WTC11 (cell line): ENCODE data around the gene NUDT19. TPM values are rescaled to one million over a fixed set of nuclear protein-coding genes. Genes with fewer than 3 reads are reported as not detected.

Experiments
- CREB1 ChIP-seq: sonication (generic); formaldehyde crosslinking; IDR thresholded peaks from 2 replicates; pipeline ENCODE4 v1.8.0; 2023; ENCODE audit warnings: mild to moderate bottlenecking, missing genetic modification reagents
- E2F1 ChIP-seq: sonication (generic); formaldehyde crosslinking; IDR thresholded peaks from 2 replicates; pipeline ENCODE4 v1.8.0; 2022; ENCODE audit warnings: mild to moderate bottlenecking, missing genetic modification reagents
- E2F4 ChIP-seq: sonication (generic); formaldehyde crosslinking; IDR thresholded peaks from 2 replicates; pipeline ENCODE4 v1.8.1; 2022; ENCODE audit warnings: low read depth, mild to moderate bottlenecking, moderate library complexity, missing genetic modification reagents, borderline replicate concordance
- E2F5 ChIP-seq: sonication (generic); formaldehyde crosslinking; IDR thresholded peaks from 2 replicates; pipeline ENCODE4 v1.8.1; 2022; ENCODE audit warnings: mild to moderate bottlenecking, moderate library complexity, missing genetic modification reagents
- GRHL2 ChIP-seq: fragments of 250-450 bp; sonication (Bioruptor Pico); IDR thresholded peaks from 2 replicates; pipeline ENCODE4 v1.8.0; 2022; ENCODE audit warnings: mild to moderate bottlenecking, moderate library complexity; ENCODE audit not compliant: insufficient replicate concordance, severe bottlenecking
- HMGXB4 ChIP-seq: sonication (generic); formaldehyde crosslinking; IDR thresholded peaks from 2 replicates; pipeline ENCODE4 v1.8.1; 2023; ENCODE audit warnings: mild to moderate bottlenecking, moderate library complexity, missing genetic modification reagents
- IRF1 ChIP-seq: sonication (generic); formaldehyde crosslinking; IDR thresholded peaks from 2 replicates; pipeline ENCODE4 v1.8.0; 2023; ENCODE audit warnings: missing genetic modification reagents
- JUN ChIP-seq: sonication (generic); formaldehyde crosslinking; IDR thresholded peaks from 2 replicates; pipeline ENCODE4 v1.8.0; 2023; ENCODE audit warnings: mild to moderate bottlenecking, missing genetic modification reagents
- NR3C1 ChIP-seq: sonication (generic); formaldehyde crosslinking; conservative IDR thresholded peaks from 2 replicates; pipeline ENCODE4 v1.8.1; 2023; ENCODE audit warnings: low read depth, mild to moderate bottlenecking, missing genetic modification reagents
- RORB ChIP-seq: fragments of 250-450 bp; sonication (Bioruptor Pico); IDR thresholded peaks from 2 replicates; pipeline ENCODE4 v1.9.0; 2021; ENCODE audit warnings: mild to moderate bottlenecking
- SMAD4 ChIP-seq: sonication (generic); formaldehyde crosslinking; IDR thresholded peaks from 2 replicates; pipeline ENCODE4 v1.8.0; 2022; ENCODE audit warnings: mild to moderate bottlenecking, missing genetic modification reagents
- SOX15 ChIP-seq: fragments of 250-450 bp; sonication (Bioruptor Pico); IDR thresholded peaks from 2 replicates; pipeline ENCODE4 v1.9.0; 2021; ENCODE audit warnings: mild to moderate bottlenecking
- SP1 ChIP-seq: sonication (generic); formaldehyde crosslinking; conservative IDR thresholded peaks from 2 replicates; pipeline ENCODE4 v1.8.1; 2022; ENCODE audit warnings: missing genetic modification reagents
- TP53 ChIP-seq: sonication (generic); formaldehyde crosslinking; IDR thresholded peaks from 2 replicates; pipeline ENCODE4 v1.8.1; 2023; ENCODE audit warnings: mild to moderate bottlenecking, missing genetic modification reagents
- ZBTB43 ChIP-seq: sonication (generic); formaldehyde crosslinking; IDR thresholded peaks from 2 replicates; pipeline ENCODE4 v1.8.1; 2023; ENCODE audit warnings: mild to moderate bottlenecking, missing genetic modification reagents
- ZNF121 ChIP-seq: sonication (generic); formaldehyde crosslinking; IDR thresholded peaks from 2 replicates; pipeline ENCODE4 v1.8.0; 2023; ENCODE audit warnings: missing genetic modification reagents
- ZNF219 ChIP-seq: sonication (generic); formaldehyde crosslinking; IDR thresholded peaks from 2 replicates; pipeline ENCODE4 v1.8.0; 2023; ENCODE audit warnings: missing genetic modification reagents, mild to moderate bottlenecking, borderline replicate concordance
- total RNA-seq: library from RNA; stranded (reverse); gene quantifications from 3 replicates; pipeline ENCODE4 v1.2.3, GENCODE V29; 2021
- TF ChIP-seq, protein P1 (sequence below): sonication (generic); formaldehyde crosslinking; IDR thresholded peaks from 2 replicates; pipeline ENCODE4 v1.8.1; 2022; ENCODE audit warnings: low read depth, missing genetic modification reagents, borderline replicate concordance
- TF ChIP-seq, protein P2 (sequence below): sonication (generic); formaldehyde crosslinking; IDR thresholded peaks from 2 replicates; pipeline ENCODE4 v1.8.0; 2023; ENCODE audit warnings: missing genetic modification reagents, mild to moderate bottlenecking, borderline replicate concordance
- TF ChIP-seq, protein P3 (sequence below): sonication (generic); formaldehyde crosslinking; IDR thresholded peaks from 2 replicates; pipeline ENCODE4 v1.8.0; 2022; ENCODE audit warnings: mild to moderate bottlenecking, missing genetic modification reagents
- TF ChIP-seq, protein P4 (sequence below): fragments of 250-450 bp; sonication (Bioruptor Pico); IDR thresholded peaks from 2 replicates; pipeline ENCODE4 v1.9.0; 2021; ENCODE audit warnings: mild to moderate bottlenecking
- TF ChIP-seq, protein P5 (sequence below): sonication (generic); formaldehyde crosslinking; IDR thresholded peaks from 2 replicates; pipeline ENCODE4 v1.8.1; 2022; ENCODE audit warnings: missing genetic modification reagents, borderline replicate concordance

Gene NUDT19
- total RNA-seq, 1 experiment from 2014 or later: 2.4 TPM

DNA sequence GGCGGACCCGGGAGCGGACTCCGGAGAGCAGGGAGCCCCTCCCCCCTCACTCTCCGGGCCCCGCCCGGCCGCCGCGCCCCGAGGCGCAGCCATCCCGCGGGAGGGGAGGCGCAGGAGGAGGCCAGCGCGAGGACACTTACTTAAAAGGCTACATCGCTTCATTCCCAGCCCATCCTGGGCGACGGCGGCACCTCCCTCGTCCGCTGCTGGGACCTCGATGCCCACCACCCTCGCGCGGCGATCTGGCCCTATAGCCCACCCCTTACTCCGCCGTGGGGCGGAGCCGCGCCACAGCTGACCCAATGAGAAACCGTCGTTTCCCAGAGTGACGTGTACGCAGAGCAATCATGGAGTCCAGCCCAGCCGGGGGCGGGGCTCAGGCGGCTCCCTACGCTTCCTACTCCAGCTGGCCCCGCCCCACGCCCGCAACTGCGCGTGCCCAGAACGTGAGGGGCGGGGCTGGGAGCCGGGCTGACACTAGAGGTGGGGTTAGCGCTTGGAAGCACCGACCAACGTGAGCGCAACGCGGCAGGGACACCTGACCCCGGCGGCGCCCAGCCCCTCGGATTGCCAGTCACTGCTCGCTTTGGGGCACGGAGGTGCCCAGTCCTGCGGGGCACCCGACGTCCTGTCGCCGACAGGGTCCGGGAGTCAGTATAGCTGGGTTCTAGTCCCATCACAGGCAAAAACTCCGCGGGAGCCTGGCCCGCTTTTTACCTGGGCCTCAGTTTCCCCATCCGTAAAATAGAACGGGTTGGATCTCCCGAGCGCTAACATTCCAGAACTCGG lies 16.5 kb upstream of the NUDT19 start, which contains the start of gene ANKRD27 (continued):
- TF ChIP-seq, protein P1, sequence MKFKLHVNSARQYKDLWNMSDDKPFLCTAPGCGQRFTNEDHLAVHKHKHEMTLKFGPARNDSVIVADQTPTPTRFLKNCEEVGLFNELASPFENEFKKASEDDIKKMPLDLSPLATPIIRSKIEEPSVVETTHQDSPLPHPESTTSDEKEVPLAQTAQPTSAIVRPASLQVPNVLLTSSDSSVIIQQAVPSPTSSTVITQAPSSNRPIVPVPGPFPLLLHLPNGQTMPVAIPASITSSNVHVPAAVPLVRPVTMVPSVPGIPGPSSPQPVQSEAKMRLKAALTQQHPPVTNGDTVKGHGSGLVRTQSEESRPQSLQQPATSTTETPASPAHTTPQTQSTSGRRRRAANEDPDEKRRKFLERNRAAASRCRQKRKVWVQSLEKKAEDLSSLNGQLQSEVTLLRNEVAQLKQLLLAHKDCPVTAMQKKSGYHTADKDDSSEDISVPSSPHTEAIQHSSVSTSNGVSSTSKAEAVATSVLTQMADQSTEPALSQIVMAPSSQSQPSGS (CRISPR knock-in tag): no peak
- no peak for TF ChIP-seq ZNF121 (CRISPR knock-in tag)
- TF ChIP-seq ZNF219: no peak
- peak; percentile 92 for TF ChIP-seq SP1 (CRISPR knock-in tag)
- TF ChIP-seq, protein P2, sequence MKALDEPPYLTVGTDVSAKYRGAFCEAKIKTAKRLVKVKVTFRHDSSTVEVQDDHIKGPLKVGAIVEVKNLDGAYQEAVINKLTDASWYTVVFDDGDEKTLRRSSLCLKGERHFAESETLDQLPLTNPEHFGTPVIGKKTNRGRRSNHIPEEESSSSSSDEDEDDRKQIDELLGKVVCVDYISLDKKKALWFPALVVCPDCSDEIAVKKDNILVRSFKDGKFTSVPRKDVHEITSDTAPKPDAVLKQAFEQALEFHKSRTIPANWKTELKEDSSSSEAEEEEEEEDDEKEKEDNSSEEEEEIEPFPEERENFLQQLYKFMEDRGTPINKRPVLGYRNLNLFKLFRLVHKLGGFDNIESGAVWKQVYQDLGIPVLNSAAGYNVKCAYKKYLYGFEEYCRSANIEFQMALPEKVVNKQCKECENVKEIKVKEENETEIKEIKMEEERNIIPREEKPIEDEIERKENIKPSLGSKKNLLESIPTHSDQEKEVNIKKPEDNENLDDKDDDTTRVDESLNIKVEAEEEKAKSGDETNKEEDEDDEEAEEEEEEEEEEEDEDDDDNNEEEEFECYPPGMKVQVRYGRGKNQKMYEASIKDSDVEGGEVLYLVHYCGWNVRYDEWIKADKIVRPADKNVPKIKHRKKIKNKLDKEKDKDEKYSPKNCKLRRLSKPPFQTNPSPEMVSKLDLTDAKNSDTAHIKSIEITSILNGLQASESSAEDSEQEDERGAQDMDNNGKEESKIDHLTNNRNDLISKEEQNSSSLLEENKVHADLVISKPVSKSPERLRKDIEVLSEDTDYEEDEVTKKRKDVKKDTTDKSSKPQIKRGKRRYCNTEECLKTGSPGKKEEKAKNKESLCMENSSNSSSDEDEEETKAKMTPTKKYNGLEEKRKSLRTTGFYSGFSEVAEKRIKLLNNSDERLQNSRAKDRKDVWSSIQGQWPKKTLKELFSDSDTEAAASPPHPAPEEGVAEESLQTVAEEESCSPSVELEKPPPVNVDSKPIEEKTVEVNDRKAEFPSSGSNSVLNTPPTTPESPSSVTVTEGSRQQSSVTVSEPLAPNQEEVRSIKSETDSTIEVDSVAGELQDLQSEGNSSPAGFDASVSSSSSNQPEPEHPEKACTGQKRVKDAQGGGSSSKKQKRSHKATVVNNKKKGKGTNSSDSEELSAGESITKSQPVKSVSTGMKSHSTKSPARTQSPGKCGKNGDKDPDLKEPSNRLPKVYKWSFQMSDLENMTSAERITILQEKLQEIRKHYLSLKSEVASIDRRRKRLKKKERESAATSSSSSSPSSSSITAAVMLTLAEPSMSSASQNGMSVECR (CRISPR knock-in tag): no peak; the same call in 1 of the 2 replicates
- TF ChIP-seq, protein P3, sequence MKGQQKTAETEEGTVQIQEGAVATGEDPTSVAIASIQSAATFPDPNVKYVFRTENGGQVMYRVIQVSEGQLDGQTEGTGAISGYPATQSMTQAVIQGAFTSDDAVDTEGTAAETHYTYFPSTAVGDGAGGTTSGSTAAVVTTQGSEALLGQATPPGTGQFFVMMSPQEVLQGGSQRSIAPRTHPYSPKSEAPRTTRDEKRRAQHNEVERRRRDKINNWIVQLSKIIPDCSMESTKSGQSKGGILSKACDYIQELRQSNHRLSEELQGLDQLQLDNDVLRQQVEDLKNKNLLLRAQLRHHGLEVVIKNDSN (CRISPR knock-in tag): peak; percentile 70
- no peak for TF ChIP-seq RORB (CRISPR knock-in tag)
- TF ChIP-seq E2F5 (CRISPR knock-in tag): peak; percentile 0; the same call in 1 of the 2 replicates
- TF ChIP-seq, protein P4, sequence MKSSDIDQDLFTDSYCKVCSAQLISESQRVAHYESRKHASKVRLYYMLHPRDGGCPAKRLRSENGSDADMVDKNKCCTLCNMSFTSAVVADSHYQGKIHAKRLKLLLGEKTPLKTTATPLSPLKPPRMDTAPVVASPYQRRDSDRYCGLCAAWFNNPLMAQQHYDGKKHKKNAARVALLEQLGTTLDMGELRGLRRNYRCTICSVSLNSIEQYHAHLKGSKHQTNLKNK: no peak
- no peak for TF ChIP-seq CREB1 (CRISPR knock-in tag)
- no peak for TF ChIP-seq E2F4
- no peak for TF ChIP-seq IRF1 (CRISPR knock-in tag)
- TF ChIP-seq E2F1 (CRISPR knock-in tag): no peak
- TF ChIP-seq SMAD4 (CRISPR knock-in tag): no peak
- no peak for TF ChIP-seq GRHL2
- TF ChIP-seq ZBTB43 (CRISPR knock-in tag): 0 out of 2 replicates have a peak, but pooled peaks have one; percentile 21
- TF ChIP-seq JUN (CRISPR knock-in tag): no peak
- TF ChIP-seq NR3C1 (CRISPR knock-in tag): no peak
- TF ChIP-seq SOX15: no peak
- TF ChIP-seq TP53 (CRISPR knock-in tag): no peak
- TF ChIP-seq, protein P5, sequence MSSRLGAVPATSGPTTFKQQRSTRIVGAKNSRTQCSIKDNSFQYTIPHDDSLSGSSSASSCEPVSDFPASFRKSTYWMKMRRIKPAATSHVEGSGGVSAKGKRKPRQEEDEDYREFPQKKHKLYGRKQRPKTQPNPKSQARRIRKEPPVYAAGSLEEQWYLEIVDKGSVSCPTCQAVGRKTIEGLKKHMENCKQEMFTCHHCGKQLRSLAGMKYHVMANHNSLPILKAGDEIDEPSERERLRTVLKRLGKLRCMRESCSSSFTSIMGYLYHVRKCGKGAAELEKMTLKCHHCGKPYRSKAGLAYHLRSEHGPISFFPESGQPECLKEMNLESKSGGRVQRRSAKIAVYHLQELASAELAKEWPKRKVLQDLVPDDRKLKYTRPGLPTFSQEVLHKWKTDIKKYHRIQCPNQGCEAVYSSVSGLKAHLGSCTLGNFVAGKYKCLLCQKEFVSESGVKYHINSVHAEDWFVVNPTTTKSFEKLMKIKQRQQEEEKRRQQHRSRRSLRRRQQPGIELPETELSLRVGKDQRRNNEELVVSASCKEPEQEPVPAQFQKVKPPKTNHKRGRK (CRISPR knock-in tag): no peak
- no peak for TF ChIP-seq HMGXB4 (CRISPR knock-in tag)
